ENCODE results near the gene ABHD2. TPM values are rescaled to one million over a fixed set of nuclear protein-coding genes. Genes with fewer than 3 reads are reported as not detected.

The ABHD2 gene, protein sequence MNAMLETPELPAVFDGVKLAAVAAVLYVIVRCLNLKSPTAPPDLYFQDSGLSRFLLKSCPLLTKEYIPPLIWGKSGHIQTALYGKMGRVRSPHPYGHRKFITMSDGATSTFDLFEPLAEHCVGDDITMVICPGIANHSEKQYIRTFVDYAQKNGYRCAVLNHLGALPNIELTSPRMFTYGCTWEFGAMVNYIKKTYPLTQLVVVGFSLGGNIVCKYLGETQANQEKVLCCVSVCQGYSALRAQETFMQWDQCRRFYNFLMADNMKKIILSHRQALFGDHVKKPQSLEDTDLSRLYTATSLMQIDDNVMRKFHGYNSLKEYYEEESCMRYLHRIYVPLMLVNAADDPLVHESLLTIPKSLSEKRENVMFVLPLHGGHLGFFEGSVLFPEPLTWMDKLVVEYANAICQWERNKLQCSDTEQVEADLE
- 86.8 and 148 TPM in 2 replicates for total RNA-seq (2021)
- percentile 87 among the genes with signal in this experiment for Bru-seq, nascent RNA
- BruChase-seq, experiment 1, labeled RNA remaining after a 2-hour chase: percentile 81 among the genes with signal in this experiment
- percentile 93 among the genes with signal in this experiment for BruChase-seq, experiment 2, labeled RNA remaining after a 6-hour chase
- long read RNA-seq, full-length matches to known transcripts: 14 of 53 reads
- long read RNA-seq, partial matches to known transcripts: 4 of 53 reads
- long read RNA-seq, other reads (novel, unspliced or antisense): 35 of 53 reads

DNA sequence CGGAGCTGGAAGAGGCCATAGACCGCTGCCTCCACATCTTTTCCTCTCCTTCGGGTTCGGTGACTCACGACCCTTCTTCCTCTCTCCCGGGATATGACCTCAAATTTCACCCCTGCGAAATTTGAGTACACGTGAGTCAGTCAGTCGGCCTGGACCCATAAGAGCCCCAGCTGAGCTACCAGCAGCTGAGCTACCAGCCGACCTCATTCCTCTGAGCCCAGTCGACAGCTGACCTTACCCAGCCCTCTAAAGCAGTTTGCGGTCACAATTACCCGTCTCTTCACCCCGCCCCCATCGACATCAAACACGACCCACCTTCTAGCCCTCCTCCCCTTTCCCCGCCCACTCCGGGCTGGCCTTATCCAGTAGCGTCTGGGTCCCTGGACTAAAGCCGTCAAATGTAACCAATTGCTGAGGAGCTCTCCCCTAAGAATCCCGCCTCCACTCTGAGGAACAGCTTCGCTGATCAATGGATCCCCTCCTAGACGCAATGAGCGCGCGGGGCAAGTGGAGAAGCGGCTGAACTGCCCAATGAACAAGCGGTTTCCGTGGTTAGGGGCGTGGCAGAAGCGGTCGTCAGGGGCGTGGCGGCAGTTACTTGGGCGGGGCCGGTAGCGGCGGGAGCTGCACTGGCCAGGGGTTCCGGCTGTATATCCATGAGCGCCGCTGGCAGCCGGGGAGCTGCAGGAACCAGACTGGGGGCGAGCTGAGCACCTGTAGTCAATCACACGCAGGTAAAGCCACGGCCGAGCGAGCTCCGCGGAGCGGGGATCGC, at the start of gene ABHD2:
TSS of gene ABHD2 (plus strand) at position 627 of the 775 bp plus-strand sequence. CDS start 27,872 bp downstream, outside the sequence.
- peak; percentile 98 to 99 for DNase-seq
- peaks cover 43% of the 10 kb centered on the region for H3K4me1 ChIP-seq (replicated peaks; ENCODE audit: insufficient read depth)

DNA sequence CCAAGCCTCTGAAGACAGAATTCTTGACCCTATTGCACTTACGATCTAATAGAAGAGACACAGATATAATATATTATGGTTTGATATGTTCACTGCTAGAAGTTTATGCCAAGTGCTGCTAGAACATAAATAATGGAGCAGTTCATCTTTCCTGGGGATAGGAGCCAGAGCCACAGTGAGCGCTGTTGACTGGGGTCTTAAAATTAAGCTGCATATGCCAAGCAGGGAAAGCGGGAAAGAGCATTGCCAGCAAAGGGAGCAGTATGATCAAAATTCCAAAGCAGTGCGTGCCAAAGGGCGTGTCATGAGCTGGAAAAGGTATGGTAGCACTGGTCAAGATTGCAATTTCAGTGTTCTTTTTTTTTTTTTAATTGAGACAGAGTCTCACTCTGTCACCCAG, 49.1 kb upstream of the ABHD2 start:
- Histone ChIP-seq H3K79me2 (ENCODE audit: low read depth) (no peaks in the 10 kb centered on the region), H3K9me2 (ENCODE audit: insufficient read depth) (no peaks in the 10 kb centered on the region), H3K4me2 (no peak overlapping the region), H3K36me3 (ENCODE audit: low read depth) (no peaks in the 10 kb centered on the region), H4K20me1 (ENCODE audit: insufficient read depth) (no peaks in the 10 kb centered on the region), H3K27me3 (ENCODE audit: insufficient read depth, low read depth) (peaks cover 7% of the 10 kb centered on the region; the same call in 1 of the 2 replicates), H2AFZ (no peak overlapping the region), H3K9me3 (ENCODE audit: insufficient read depth, low read depth) (no peaks in the 10 kb centered on the region), H3K4me3 (no peak overlapping the region), H3K4me1 (replicated peaks; ENCODE audit: insufficient read depth) (no peaks in the 10 kb centered on the region), H3F3A (ENCODE audit: insufficient read depth, low read depth) (no peaks in the 10 kb centered on the region), H3K27ac (no peak overlapping the region)
- ChIA-PET CTCF (interaction anchor here (0.5 kb wide), 1 partner anchor 118 kb away, joined by 5 read pairs; no protein-coding TSS in a partner anchor), POLR2A (ENCODE audit: unreplicated experiment) (no interaction called here)
- no peak for TF ChIP-seq EZH2 (IDR thresholded peaks at IDR 0.05; ENCODE audit: low read depth)
- TF ChIP-seq, protein P1, sequence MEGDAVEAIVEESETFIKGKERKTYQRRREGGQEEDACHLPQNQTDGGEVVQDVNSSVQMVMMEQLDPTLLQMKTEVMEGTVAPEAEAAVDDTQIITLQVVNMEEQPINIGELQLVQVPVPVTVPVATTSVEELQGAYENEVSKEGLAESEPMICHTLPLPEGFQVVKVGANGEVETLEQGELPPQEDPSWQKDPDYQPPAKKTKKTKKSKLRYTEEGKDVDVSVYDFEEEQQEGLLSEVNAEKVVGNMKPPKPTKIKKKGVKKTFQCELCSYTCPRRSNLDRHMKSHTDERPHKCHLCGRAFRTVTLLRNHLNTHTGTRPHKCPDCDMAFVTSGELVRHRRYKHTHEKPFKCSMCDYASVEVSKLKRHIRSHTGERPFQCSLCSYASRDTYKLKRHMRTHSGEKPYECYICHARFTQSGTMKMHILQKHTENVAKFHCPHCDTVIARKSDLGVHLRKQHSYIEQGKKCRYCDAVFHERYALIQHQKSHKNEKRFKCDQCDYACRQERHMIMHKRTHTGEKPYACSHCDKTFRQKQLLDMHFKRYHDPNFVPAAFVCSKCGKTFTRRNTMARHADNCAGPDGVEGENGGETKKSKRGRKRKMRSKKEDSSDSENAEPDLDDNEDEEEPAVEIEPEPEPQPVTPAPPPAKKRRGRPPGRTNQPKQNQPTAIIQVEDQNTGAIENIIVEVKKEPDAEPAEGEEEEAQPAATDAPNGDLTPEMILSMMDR (conservative IDR thresholded peaks at IDR 0.05): no peak
- no peak for DNase-seq
- intact Hi-C loops (cut with micrococcal nuclease; ENCODE audit: unreplicated experiment): no loop called here
- no TSS peak for BruUV-seq (replicated peaks)

More for the DNA sequence above, at the start of gene ABHD2:
- no peaks in the 10 kb centered on the region for H4K20me1 ChIP-seq (ENCODE audit: insufficient read depth)
- peaks cover 39% of the 10 kb centered on the region for H3K79me2 ChIP-seq (ENCODE audit: low read depth)
- H3K9me3 ChIP-seq (ENCODE audit: insufficient read depth, low read depth): no peaks in the 10 kb centered on the region
- TF ChIP-seq EZH2 (IDR thresholded peaks at IDR 0.05; ENCODE audit: low read depth): no peak
- TF ChIP-seq, protein P1 (conservative IDR thresholded peaks at IDR 0.05): no peak
- intact Hi-C loops (cut with micrococcal nuclease; ENCODE audit: unreplicated experiment): loop anchor here (1.0 to 5.0 kb wide), 4 partner anchors 14 to 79 kb away; no protein-coding TSS in a partner anchor
- peak within 1 kb of the TSS; percentile 79 for H3K4me3 ChIP-seq
- no TSS peak for BruUV-seq (replicated peaks)
- H3F3A ChIP-seq (ENCODE audit: insufficient read depth, low read depth): peaks cover 11% of the 10 kb centered on the region
- CTCF ChIA-PET: interaction anchor here (0.6 to 1.6 kb wide), 7 partner anchors 11 to 199 kb away, joined by 3 to 6 read pairs (median 4); no protein-coding TSS in a partner anchor
- no peaks in the 10 kb centered on the region for H3K36me3 ChIP-seq (ENCODE audit: low read depth)
- H3K27me3 ChIP-seq (ENCODE audit: insufficient read depth, low read depth): no peaks in the 10 kb centered on the region
- peak within 1 kb of the TSS; percentile 85 for H3K4me2 ChIP-seq
- H3K27ac ChIP-seq: peak within 1 kb of the TSS; percentile 63
- H3K9me2 ChIP-seq (ENCODE audit: insufficient read depth): no peaks in the 10 kb centered on the region
- POLR2A ChIA-PET (ENCODE audit: unreplicated experiment): interaction anchor here (0.5 to 1.4 kb wide), 11 partner anchors 13 to 164 kb away, joined by 3 to 7 read pairs (median 4); partner anchors contain the start of gene FANCI
- H2AFZ ChIP-seq: peak within 1 kb of the TSS; percentile 92

DNA sequence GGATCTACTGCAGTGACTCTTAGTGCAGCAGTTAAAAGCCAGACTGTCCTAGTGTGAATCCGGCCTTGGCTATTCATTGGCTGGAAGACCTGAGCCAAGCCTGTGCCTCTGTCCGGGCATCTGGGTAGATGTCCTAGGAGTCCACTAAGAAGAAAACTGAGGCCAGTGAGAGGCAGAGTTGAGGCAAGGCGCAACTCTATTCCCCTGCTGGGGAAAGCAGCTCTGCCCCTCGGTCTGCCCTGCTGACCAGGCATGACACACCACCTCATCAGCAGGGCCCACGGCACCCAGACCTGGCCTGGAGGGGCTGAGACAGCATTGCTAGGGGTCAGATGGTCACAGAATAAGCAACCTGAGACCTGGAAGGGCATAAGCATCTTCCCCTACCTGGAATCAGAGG, 46.7 kb upstream of the ABHD2 start:
- Histone ChIP-seq H4K20me1 (ENCODE audit: insufficient read depth) (no peaks in the 10 kb centered on the region), H3K9me3 (ENCODE audit: insufficient read depth, low read depth) (no peaks in the 10 kb centered on the region), H3K4me3 (no peak overlapping the region), H2AFZ (no peak overlapping the region), H3K4me1 (replicated peaks; ENCODE audit: insufficient read depth) (no peaks in the 10 kb centered on the region), H3K9me2 (ENCODE audit: insufficient read depth) (no peaks in the 10 kb centered on the region), H3K36me3 (ENCODE audit: low read depth) (no peaks in the 10 kb centered on the region), H3K4me2 (no peak overlapping the region), H3K27ac (no peak overlapping the region), H3K79me2 (ENCODE audit: low read depth) (no peaks in the 10 kb centered on the region), H3F3A (ENCODE audit: insufficient read depth, low read depth) (no peaks in the 10 kb centered on the region), H3K27me3 (ENCODE audit: insufficient read depth, low read depth) (peaks cover 7% of the 10 kb centered on the region; the same call in 1 of the 2 replicates)
- no TSS peak for BruUV-seq (replicated peaks)
- POLR2A ChIA-PET (ENCODE audit: unreplicated experiment): no interaction called here
- no peak for DNase-seq
- CTCF ChIA-PET: no interaction called here
- intact Hi-C loops (cut with micrococcal nuclease; ENCODE audit: unreplicated experiment): no loop called here
- TF ChIP-seq, protein P1 (conservative IDR thresholded peaks at IDR 0.05): no peak
- TF ChIP-seq EZH2 (IDR thresholded peaks at IDR 0.05; ENCODE audit: low read depth): no peak
